ENCODE measurements around the gene ASCL1.

The ASCL1 gene

DNA sequence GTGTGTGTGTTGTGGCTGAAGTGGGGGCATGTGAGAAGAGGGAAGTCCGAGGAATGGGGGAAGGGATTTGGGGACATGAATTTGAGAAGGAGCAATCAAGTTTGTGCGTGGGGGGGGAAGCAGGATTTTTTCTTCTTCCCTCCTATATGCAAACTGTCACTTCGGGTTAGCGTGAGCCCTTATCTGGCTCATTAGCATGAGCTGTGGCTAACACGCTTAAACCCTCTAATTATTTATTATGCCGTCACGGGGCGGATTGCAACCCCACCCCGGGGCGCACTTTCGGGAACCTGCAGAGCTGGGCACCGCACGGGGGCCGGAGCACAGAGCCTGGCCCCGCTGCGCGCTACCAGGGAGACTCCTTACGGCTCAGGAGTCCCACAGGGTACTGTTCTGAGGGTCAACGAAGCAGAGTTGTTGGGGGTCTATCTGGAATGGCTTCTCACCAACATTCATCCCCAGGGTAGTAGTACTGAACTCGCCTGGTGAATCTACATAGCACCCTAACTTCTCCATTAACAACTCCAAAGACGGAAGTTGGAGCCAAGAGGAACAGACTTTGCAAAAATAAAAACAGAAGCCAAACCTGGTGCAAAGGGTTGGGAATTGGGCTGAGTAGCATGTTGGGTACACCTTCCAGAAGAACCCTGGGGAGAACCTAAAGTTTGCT, 6.4 kb upstream of the ASCL1 start:
- DNase-seq (ENCODE audit: low read depth in 2 of 2, low spot score in 1 of 2) = no peak

DNA sequence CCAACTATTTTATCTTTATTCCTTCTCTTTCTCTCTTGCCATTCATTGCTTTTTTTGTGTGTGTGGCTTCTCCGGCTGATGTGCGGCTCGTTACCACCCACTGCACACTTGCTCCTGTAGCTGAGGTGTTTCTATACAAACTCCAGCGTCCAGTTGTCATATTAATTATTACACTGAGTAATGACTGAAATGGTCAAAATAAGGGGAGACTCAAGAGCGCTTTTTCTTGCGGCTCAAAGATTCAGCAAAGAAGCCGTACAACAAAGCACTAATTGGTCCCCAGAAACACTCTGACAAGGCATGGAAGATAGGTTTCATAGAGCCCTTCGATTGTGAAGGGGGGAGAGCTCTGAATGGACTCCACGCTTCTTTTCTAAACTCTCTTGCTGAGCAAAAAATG, 5.6 kb upstream of the ASCL1 start:
- DNase-seq (ENCODE audit: low read depth in 2 of 2, low spot score in 1 of 2) = no peak

DNA sequence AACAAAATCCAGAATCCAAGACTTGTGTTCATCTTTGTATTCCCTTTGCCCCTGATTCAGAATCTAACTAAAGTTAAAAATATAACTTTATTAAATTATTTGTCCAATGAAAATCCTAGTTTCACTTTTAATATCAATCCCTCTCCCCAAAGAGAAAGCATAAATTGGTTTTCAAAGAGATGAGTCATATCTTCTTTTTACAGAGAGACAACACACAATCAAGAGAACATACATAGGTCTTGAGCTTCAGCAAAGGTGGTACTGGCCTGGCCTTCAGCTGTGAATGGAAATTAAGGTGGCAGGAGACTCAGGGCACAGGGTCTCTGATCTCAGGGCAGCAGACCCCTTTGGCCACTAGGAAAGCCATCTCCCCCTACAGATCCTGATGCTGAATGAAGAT, 4.3 kb upstream of the ASCL1 start:
- no peak for DNase-seq (ENCODE audit: low read depth in 2 of 2, low spot score in 1 of 2)

DNA sequence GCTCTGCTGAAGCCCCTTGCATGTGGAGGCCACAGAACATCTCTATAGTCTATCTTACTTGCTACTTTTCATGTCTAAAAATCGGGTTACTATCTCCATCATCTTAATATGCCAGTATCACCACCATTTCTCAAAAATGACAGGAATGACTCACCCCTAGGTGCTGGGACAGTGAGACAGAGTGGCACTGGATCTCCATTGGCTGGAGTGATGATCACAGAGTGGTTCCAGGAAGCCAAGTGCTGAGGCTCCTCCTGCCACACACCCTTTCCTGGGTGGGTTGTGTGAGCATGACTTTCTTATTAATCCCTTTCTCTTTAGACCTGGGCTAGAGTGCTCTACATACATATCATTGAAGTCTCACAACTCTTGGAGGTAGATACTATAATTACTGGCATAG, 3.3 kb upstream of the ASCL1 start:
- DNase-seq (ENCODE audit: low read depth in 2 of 2, low spot score in 1 of 2) = no peak

DNA sequence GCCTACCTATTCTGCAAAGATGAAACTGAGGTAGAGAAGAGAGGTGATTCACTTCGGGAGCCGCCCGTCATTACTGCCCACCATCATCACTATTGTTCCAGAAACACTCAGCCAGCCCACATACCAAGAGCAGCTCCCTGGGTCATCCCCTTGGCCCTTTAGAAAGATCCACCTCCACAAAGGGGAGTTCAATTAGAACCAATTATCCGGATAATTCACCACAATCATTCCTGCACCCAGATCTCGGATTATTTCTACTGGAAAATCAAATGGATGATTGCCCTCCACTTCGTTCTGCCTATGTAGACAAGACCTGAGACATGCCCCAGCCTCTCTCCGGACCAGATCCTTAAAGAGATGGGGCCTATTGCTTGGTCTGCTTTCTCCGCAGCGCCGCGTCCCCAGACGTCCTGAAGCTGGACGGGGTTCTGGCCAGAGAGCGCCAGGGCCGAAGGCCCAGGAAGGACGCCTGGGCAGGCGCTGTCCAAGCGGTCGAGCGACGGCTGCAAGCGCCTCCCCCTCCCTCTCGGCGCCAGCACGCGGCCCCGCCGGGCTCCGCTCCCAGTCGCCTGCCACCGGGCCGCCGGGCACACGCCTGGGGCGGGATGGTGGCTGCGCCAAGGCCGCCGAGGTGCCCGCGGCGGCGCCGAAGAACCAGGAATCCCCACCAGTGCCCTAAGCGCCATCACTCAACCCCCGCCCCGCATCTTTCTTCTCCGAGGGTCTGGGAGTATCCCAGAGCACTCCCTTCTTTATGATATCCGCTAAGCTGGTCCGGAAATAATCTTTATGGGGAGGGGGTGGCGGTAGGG, 1.3 kb upstream of the ASCL1 start:
- no peak for DNase-seq (ENCODE audit: low read depth in 2 of 2, low spot score in 1 of 2)

DNA sequence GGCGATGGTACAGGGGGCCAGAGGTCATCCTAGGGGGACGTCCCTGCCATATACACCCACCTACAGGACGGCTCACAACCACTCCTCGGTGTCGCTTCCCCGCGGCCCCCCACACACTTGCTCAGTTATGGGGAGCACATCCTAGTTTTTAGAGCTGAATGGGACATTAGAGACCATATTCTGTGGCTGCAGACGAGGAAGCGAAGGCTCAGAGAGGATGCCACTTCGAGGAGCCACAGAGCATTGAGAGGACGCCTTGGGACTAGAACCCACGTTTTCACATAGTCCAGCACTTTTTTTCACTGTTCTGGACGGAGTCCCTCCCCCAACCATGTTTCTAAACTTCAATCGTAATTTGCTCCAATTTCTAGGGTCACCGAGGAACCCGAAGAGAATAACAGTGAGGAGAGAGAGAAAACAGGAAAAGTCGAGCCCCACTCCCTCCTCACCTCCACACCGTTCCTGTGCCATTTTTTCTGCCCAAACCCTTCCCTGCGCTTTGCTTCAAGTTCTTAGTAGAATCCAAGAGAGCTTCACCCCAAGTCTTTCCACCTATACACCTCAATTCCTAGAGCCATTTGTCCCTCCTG, 641 bp upstream of the ASCL1 start:
- no peak for DNase-seq (ENCODE audit: low read depth in 2 of 2, low spot score in 1 of 2)

DNA sequence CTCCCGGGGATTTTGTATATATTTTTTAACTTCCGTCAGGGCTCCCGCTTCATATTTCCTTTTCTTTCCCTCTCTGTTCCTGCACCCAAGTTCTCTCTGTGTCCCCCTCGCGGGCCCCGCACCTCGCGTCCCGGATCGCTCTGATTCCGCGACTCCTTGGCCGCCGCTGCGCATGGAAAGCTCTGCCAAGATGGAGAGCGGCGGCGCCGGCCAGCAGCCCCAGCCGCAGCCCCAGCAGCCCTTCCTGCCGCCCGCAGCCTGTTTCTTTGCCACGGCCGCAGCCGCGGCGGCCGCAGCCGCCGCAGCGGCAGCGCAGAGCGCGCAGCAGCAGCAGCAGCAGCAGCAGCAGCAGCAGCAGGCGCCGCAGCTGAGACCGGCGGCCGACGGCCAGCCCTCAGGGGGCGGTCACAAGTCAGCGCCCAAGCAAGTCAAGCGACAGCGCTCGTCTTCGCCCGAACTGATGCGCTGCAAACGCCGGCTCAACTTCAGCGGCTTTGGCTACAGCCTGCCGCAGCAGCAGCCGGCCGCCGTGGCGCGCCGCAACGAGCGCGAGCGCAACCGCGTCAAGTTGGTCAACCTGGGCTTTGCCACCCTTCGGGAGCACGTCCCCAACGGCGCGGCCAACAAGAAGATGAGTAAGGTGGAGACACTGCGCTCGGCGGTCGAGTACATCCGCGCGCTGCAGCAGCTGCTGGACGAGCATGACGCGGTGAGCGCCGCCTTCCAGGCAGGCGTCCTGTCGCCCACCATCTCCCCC, 777 bp downstream of the ASCL1 start:
- no peak for DNase-seq (ENCODE audit: low read depth in 2 of 2, low spot score in 1 of 2)

DNA sequence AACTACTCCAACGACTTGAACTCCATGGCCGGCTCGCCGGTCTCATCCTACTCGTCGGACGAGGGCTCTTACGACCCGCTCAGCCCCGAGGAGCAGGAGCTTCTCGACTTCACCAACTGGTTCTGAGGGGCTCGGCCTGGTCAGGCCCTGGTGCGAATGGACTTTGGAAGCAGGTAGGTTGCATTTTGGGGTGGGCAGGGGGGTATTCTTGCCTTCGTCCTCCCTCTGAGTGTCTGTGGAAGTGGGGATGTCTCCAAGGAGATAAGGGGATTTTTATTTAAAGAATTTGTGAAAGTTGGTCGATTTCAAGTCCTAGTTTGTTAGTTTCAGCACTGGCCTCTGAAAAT, 1.3 kb downstream of the ASCL1 start:
- DNase-seq (ENCODE audit: low read depth in 2 of 2, low spot score in 1 of 2) = no peak

DNA sequence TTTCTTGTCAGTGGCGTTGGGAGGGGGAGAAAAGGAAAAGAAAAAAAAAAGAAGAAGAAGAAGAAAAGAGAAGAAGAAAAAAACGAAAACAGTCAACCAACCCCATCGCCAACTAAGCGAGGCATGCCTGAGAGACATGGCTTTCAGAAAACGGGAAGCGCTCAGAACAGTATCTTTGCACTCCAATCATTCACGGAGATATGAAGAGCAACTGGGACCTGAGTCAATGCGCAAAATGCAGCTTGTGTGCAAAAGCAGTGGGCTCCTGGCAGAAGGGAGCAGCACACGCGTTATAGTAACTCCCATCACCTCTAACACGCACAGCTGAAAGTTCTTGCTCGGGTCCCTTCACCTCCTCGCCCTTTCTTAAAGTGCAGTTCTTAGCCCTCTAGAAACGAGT, 1.9 kb downstream of the ASCL1 start:
- DNase-seq (ENCODE audit: low read depth in 2 of 2, low spot score in 1 of 2) = no peak

DNA sequence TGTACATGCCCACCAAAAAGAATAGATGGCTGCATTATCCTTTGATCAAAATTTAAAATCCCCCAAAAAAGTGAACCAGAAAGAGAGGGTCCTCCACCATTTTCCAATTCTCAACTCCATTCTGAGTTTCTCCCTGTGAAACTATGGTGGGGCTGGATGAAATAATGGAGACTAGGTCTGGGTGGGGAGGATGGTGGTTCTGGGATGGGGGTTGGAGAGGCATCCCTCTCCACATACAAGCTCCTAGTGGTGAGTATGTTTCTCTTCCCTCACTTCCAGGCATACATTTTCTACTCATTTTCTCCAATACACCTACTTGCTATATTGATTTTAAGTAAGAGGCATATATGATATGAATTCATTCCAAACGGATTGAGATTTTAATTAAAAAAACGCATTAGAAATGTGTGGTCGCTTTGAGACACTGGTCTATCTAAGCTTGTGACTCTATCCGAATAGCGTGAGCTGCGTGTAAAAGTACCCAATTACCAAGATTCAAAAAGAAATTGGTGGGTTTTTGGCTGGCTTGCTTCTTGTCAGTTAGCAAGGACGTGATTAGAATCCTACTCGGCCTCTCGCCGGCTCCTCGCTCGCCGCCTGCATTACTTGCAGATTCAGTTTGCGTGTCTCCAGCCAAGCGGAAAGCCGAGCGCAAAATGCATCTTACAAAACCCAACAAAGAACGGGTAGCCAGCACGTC, 3.4 kb downstream of the ASCL1 start:
- no peak for DNase-seq (ENCODE audit: low read depth in 2 of 2, low spot score in 1 of 2)

DNA sequence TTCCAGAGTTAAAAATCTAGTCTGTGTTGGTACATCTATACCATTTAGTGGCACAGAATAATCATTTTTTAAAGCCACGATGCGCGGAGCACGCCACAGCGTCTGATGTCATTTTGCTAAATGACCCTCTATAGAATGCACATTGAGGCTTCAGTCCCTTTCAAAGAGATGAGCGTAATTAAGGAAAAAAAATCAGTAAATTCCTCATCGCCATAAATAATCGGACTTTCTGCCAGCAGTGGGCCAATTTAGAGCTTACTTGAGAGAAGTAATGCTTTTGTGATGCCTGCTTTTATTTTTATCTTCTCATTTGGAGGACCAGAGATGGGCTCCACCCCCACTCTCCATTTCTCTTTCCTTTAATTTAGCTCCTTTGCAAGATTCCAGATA, 4.0 kb downstream of the ASCL1 start:
- no peak for DNase-seq (ENCODE audit: low read depth in 2 of 2, low spot score in 1 of 2)

DNA sequence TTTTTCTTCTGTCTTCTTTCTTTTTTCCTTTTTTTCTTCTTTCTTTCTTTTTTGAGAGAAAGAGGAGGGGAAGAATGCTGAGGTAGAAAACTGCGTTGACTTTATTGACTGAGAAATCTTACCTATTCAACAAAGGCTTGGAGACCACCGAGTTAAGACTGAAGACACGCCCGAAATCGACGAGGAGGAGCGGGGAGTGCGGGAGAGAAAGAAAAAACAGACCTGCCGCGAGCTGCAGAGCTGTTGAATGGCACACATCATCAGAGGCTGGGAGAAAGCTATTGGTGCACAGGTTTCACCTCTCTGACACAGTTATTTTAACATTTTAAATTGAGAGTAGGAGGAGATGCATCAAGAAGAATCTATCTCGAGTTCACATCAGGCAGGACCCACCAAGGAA, 5.1 kb downstream of the ASCL1 start:
- DNase-seq (ENCODE audit: low read depth in 2 of 2, low spot score in 1 of 2) = no peak

DNA sequence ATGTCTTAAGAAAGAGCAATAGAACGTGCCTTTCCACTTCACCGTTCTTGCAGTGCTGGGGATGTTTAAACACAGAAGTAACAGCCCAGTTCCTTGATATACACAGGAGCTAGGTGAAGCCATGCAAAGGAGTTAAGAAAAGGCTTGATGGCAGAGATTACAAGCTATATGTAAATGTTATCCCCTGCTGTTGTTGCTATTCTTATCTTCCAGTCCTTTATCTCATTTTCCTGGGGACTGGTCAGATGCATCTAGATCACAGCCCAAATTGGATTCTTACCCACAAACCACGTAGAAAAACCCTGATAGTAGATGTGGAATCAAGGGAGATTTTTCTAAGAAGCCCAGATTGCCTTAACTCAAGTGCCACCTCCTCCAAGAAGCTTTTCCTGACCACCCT, 5.5 kb downstream of the ASCL1 start:
- DNase-seq (ENCODE audit: low read depth in 2 of 2, low spot score in 1 of 2) = no peak

DNA sequence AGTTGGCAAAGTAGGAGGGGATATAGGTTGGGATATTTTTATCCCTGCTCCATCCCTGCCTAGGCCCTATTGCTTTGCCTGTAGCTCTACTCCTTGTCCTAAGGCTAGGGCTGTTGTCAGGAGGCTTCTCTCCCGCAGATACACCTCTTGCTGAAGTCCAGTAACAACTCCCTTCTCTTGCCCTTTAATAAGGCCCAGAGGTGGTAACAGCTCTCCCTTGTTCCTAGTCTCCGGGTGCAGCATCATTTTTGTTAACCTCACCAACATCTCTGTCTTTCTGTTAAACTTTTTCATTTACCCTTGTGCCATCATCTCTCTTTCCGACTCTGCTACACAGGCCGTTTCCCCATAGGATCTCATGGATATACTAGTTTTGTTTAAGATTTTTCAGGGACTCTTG, 6.3 kb downstream of the ASCL1 start:
- DNase-seq (ENCODE audit: low read depth in 2 of 2, low spot score in 1 of 2) = no peak

DNA sequence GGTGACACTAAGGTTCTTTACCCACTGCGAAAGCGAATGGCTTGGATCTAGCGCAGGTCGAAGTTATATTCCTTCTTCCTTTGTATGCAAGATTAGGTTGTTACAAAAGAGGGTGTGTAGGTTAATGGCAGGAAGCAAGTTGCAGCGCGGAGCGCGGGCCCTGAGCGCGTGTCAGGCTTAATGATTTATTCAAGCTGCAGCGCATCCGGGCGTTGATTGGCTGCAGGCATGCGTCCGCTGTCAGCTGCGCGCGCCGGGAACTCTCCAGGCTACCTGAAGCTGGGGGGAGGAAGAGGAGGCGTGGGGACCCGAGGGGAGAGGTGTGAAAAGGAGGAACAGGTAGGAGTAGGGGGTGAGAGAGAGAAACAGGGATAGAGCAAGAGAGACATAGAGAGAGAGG, 7.4 kb downstream of the ASCL1 start:
- no peak for DNase-seq (ENCODE audit: low read depth in 2 of 2, low spot score in 1 of 2)

DNA sequence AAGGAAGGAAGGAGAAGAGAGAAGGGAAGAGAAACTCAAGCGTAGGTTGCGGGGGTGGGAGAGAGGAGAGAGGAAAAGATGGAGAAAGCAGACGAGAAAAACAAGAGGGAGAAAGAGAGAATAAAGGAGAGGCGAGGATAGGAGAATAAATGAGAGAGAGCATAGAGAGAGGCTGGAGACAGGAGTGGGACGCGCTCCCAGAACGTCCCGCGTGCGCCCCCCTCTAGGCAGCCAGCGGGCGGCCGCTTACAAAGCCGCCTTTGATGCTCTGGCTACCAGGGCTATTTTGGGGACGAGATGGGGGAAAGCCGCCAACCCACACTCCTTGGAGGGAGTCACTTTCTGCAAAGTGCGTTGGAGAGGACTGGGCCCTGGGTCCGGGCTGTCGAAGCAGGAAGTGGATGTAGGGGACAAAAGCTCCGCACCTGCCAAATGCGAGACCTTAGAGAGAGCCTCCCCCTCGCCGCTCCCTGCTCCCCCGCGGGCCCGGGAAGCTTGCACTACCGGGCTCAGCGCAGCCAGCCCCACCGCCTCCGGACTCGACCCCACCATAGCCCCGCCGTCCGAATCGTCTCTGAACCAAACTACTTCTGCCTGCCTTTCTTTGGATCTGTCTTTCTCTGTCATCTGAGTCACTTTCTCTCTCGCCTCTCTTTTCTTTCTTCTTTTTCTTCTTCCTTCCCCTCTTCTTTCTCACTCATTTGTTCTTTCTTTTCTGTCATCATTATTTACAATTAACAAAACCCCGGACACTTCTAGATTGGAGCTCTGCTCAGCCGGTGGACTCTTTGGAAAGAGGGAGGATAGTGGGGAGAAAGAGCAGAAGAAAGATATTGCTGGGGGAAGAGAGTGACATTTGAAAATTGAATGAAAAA, 8.0 kb downstream of the ASCL1 start:
- DNase-seq (ENCODE audit: low read depth in 2 of 2, low spot score in 1 of 2) = no peak

DNA sequence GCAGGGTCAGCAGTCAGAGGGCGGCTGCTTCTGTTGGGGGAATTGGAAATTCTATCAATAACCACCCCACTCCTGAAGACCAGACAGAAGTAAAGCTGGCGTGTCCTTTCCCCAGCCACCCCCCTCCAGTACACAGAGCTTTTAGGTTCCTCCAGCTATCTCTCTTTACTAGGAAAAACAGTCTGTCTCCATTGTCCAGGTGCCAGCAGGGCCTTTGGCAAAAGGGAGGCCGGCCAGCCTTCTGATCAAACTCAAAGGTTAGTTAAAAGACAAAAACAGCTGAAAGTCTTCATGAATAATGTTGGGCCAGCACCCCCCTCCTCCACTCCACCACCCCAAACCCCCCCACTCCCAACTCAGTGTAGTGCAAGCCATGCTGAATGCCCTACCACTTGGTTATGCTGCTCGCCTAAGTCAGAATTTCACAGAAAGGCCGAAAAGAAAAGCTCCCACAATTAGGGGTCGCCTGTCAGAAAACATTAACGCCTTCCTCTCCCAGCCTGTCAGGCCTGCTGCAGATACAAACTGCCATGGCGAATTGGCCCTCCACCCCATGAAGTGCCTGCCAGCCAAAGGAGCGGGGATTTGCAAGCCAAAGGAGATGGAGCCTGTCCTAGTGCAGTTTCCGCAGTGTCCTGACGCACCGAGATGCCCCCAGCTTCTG, 8.9 kb downstream of the ASCL1 start:
- DNase-seq (ENCODE audit: low read depth in 2 of 2, low spot score in 1 of 2) = no peak

DNA sequence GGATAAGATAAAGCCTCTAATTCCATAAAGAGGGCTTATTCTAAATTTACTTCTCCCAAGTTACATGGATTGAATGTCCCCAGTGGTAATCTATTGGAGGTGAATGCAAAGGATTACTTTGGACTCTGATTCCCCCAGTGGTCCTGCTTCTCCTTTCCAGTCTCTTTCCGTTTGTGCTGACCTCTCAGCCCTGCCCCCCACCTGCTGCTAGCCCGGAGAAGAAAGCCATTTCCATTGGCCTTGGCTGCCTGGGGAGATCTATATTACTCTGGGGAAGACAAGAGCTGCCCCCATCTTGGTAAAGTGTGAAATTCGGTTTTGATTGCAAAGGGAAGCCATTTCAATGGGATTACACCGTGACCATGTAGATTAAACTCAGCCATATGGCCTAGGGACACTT, 13.3 kb downstream of the ASCL1 start:
- DNase-seq (ENCODE audit: low read depth in 2 of 2, low spot score in 1 of 2) = no peak

DNA sequence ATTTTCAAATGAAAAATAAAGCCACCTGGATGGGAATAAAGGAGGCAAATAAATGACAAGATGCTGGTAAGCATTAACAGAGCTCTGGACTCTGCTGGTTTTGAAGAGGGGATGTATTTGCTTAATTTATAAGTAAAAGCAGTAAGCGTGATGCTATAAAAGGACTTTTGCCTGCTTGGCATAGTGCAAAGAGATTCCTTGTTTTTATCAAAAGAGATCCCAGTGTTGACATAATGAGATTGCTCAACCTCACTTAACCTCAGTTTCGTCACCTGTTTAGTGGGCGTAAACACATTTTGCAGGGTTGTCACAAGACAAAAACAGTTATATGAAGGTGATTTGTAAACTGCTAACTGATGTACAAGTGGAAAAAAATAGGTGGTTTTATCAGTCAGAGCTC, 13.8 kb downstream of the ASCL1 start:
- no peak for DNase-seq (ENCODE audit: low read depth in 2 of 2, low spot score in 1 of 2)

DNA sequence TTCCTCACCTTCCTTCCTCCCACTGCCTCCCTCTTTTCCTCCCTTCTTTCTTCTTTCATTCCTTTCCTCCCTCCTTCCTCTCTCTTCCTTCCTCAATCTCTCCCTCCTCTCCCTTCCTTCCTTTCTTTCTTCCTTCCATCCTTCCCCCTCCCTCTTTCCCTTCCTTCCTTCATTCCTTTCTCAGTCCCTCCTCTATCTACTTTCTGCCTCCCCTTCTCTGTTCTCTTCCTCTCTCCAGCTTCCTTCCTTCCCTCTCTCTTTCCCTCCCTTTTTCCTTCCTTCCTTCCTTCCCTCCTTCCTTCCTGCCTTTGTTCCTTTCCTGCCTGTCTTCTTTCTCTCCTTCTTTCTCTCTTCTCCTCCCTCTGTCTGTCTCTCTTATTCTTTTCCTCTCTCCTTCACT, 16.1 kb downstream of the ASCL1 start:
- no peak for DNase-seq (ENCODE audit: low read depth in 2 of 2, low spot score in 1 of 2)

Data from stimulated activated CD8-positive, alpha-beta memory T cell treated with anti-CD3 and anti-CD28 coated beads, Interleukin-4, amount 100 ng/mL, for 1 hour (primary cell).